Fibroblast of skin of right biceps (primary cell): Measurements from ENCODE around the gene TRIM69.
A peak's percentile ranks its signal among the peaks of the same experiment; 100 is the strongest.
"Not testable (repeated sequence)": the region's sequence is repeated elsewhere in the genome, so short reads cannot be mapped to it uniquely, and the experiment has no call there.

Experiments used
- DNase-seq: peaks from one replicate; pipeline ENCODE4 v3.0.0-alpha.2; 2013

Gene TRIM69

DNA sequence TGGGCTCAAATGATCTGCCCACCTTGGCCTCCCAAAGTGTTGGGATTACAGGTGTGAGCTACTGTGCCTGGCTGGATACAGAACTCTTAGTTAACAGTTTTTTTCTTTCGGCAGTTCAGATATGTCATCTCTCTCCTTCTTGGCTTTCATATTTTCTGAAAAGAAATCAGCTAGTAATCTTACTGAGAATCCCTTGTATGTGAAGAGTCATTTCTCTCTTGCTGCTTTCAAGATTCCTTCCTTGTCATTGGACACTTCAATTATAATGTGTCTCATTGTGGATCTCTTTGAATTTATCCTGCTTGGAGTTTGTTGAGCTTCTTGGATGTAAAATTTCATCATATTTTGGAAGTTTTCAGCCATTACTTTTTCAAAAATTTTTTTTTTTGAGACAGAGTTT lies 17.0 kb downstream of the TRIM69 start:
- no peak for DNase-seq

DNA sequence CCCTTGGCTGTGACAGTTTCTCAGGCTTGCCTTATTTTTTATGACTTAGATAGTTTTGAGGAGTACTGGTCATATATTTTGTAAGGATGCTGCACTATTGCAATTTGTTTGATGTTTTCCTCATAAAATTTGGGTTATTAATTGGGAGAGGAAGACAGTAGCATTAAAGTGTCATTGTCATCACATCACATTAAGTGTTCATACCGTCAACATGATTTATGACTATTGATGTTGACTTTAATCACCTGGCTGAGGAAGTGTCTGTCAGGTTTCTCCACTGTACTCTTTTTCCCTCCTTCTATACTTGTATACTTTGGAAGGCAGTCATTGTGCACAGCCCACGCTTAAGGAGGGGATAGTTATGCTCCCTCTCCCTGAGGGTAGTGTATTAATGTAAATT lies 26.9 kb downstream of the TRIM69 start:
- no peak for DNase-seq

DNA sequence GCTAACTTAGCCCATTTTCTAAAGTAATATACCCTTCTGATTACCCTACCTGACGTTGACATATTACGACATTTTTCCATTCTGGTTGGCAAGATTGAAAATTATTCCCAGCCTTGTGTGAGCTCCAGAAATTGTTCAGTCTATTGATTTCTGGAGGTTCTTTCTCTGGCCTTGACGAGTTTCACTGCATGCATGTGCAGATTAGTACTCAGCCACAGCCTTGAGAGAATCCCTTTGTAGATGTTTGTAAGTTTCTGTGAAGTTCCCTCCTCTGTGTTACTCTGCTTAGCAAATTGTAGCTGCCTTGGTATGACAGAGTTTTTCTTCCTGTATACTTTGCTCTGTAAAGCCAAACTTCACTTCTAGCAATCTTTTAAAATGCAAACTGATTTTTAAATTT lies 27.5 kb downstream of the TRIM69 start:
- no peak for DNase-seq

DNA sequence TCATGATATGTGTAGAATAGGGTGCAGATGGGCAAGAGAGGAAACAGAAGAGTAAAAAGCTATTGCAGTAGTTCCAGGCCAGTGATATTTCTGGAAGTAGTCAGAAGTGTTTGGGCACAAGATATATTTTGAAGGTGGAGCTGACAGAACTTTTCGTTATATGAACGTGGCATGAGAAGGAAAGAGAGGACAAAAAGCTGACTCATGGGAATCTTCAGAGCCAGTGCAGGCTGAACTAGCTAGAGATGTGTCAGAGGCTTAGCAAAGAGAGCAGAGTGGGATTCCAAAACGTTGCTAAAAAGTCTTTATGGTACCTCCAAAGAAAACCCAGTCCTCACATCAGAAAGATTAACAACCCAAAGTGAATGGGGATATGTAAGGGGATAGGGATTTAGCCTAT lies 28.7 kb downstream of the TRIM69 start:
- no peak for DNase-seq

DNA sequence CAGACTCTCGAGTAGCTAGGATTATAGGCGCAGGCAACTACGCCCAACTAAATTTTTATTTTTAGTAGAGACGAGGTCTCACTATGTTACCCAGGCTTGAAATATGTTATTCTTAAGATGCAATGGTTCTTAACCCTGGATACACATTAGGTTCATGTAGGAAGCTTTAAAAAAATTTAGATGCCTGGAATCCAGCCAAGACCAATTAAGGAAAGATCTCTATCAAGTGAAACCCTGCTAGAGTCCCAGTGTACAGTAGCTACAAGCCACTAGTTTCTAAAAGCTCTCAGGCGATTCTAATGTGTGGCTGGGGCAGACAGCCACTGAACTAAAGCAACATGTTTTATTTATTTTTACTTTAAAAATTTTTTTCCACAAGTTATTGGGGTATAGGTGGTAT lies 33.2 kb downstream of the TRIM69 start:
- DNase-seq, result no peak

DNA sequence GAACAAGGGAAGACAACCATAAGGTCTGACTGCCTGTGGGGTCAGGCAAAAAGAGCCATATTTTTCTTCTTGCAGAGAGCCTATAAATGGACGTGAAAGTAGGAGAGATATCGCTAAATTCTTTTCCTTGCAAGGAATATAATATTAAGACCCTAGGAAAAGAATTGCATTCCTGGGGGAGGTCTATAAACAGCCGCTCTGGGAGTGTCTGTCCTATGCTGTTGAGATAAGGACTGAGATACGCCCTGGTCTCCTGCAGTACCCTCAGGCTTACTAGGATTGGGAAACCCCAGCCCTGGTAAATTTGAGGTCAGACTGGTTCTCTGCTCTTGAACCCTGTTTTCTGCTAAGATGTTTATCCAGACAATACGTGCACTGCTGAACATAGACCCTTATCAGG lies 34.4 kb downstream of the TRIM69 start:
- DNase-seq, result not testable (repeated sequence)

DNA sequence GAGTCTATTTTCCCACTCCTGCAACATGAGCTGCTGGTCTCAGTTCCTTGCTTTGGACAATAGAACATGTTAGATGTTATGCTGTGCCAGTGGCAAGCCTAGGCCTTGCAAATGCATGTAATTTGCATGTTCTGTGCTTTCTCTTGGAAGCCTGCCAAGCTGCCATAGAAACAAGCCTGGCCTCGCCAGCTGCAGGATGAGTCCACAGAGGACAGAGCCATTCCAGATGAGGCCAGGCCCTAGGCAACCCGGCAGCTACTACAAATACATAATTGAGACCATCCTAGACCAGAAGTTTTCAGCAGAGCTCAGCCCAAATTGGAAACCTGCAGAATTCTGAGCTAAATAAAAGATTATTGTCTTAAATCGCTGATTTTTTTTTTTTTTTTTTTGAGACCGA lies 39.6 kb downstream of the TRIM69 start:
- no peak for DNase-seq

DNA sequence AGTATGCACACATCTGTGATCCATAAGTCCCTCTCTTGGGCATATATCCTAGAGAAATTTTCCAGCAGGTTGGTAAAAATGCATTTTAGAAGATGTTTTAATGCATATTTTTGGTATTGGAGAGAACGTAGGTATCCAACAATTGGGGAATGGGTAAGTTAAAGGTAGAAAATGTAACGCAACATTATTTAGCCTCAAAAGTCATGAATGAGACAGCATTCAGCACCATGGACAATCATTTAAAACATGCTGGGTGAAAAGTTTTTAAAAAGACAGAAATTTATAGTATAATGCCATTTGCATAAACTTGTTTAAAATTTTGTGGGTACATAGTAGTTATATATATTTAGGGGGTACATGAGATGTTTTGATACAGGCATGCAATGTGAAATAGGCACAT lies 43.4 kb downstream of the TRIM69 start:
- no peak for DNase-seq

DNA sequence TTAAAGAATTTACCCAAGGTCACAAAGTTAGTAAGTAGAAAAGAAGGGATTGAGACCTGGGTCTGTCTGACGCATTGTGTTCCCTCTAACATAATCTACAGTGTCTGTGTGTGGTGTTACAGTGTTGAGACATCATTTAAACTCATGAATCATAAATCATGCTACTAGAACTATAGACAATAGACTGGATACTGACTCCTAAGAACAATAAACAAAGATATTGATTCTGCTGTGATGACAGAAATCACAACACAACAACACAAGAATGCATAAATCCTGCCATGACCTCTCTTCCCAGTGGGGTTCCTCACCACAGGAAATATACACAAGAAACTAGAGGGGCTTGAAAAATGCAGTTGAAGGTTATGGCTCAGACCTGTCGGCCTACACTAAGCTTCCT lies 44.3 kb downstream of the TRIM69 start:
- no peak for DNase-seq

DNA sequence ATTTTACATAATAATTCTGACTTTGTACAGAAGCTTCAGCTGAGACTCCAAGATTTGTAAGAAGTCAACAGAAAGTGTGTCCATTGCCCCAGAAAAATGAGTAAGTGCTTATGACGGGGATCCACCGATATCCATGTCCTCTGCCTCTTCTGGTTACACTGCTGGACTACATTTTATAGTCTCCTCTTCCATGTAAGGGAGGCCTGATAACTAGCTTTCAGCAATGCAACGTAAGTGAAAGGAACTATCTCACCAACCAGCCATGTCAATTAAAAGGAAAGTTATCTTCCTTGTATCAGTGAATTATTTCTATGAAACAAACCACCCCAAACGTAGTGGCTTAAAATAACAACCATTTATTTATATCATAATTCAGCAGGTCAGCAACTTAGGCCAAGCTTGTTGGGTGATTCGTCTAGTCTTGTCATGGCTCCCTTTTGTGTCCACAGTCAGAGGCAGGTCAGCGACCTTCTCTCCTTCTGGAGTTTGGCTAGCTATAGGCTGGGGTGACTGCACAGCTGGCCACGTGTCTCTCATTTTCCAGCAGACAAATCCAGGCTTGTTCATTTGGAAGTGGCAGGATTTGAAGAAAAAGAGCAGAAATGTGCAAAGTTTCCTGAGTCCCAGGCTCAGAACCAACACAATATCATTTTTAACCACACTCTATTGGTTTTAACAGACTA lies 44.9 kb downstream of the TRIM69 start:
- no peak for DNase-seq

DNA sequence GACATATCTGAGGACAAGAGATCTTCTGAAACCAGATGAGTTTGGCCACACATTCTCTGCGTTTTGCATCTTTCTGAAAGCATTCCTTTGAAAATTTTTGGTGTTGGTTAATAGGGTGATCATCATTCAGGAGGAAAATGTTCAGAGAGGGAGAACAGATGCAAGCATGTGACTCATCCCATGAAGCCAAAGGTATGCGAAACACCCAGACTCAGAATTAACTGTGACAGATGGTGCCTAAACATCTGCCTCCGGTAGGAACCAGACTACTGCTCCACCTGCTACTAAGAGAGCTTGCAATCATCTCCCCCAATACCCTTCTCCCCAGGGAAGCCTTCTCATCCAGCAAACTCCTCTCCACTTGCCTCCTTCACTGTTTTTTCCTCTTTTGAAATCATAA lies 46.2 kb downstream of the TRIM69 start:
- DNase-seq, result peak; percentile 28

DNA sequence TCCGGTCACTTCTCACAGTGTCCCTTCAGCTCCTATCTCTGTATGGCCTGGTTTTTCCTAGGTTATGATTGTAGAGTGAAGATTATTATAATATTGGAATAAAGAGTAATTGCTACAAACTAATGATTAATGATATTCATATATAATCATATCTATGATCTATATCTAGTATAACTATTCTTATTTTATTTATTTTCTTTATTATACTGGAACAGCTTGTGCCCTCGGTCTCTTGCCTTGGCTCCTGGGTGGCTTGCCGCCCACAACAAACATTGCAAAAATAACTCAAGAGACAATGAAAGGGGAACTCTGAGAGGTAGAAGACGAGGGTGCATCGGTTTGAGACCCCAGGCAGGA lies 48.6 kb downstream of the TRIM69 start:
- DNase-seq, result not testable (repeated sequence)

DNA sequence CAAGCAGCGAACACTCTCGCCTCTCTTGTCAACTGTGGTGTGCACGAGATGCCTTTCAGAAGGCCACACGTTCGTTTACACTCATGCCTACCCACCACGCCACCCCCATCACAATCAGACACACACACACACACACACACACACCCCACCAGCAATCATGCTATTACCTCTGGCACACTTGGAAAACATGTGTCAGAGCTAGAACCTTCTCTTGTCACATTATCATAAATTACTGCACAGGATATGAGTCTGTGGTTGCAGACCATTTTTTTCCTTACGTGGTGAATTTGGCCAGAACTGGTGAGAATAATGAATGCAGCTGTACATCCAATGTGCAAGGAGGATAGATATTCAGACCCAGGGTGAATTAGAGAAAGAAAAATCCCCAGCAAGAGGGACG lies 52.4 kb downstream of the TRIM69 start:
- peak; percentile 38 for DNase-seq

DNA sequence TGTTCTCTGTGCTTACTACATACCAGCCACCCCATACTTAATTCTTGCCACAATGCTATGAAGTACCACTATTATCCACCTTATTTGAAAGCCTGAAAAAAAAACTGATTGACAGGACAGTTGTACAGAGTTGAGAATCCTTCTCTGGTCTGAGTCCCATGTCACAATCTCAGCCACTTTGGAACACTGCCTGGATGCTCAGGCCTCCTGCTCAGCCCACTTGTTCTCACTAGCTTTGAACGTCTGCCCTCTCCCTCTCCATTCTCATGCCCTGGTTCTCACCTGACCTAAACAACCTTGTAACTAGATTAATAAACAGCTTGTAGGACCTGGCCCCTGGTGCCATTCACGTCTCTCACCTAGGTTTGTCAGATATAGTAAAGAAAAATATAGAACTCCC lies 53.9 kb downstream of the TRIM69 start:
- DNase-seq, result no peak

DNA sequence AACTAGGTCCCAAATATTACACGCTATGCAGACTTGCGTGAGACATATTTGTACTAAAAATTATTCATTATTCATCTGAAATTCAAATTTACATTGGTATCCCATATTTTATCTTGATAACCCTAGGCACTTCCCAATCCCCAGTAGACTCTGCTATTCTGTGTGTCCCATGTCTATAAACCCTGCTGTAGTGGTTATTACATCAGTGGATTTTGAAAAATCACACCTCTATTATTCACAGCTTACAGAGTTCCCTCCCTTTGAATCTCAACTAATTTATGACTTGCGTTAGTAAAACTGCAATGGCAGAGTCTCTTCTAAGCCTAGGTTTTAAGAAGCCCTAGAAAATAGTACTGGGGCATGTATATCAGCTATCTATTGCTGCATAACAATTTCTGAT lies 54.3 kb downstream of the TRIM69 start:
- DNase-seq, result no peak

DNA sequence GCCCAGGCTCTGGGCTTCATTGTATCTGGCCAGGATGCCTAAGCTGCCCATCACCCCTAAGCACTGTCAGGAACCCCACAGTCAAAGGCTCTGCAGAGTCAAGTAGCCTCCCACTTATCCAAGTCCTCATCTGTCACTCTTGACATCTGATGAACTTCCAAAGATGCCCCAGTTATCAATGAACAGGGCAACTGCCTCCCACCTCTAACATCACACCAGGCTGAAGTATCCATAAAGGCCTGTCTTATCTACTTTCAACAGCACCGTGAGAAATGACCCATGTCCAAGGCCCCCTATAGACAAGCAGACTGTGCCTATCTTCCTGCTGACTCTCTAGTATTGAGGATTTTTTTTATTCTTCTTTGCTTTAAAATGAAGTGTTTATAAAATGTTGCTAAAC lies 56.4 kb downstream of the TRIM69 start:
- no peak for DNase-seq

DNA sequence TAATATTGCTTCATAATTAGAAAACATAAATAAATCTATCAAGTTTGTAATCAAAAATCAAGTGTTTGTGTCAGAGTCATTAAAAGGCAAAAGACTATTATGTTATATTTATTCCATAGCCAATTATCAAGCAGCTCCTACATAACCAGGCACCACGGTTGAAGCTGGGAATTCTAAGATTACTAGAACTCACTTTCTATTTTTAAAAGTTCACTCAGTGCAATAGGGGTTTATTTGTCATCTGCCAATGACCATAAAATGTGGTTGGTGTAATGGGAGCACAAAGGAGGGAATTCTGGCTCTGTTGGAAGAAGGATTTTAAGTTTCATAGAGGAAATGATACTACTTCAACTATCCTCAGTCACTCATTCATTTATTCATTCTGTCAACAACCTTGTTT lies 57.7 kb downstream of the TRIM69 start:
- no peak for DNase-seq

DNA sequence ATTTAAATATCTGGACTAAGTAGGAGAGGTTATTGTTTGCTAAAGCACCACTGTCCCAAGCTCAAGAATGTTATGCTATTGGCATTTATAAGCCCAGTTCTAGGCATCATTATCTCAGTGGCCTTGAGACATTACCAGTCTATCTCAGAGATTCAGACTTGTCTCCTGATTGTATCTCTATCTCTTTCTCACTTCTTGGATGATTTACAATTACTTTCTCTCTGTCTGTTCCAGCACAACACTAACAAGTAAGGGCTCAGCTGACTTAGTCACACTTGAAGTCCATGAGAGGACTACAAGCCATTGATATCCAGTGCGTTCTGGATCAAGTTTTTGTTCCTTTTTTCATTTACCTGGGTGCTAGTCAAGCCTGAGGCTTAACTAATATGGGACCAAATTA lies 60.2 kb downstream of the TRIM69 start:
- DNase-seq, result no peak

DNA sequence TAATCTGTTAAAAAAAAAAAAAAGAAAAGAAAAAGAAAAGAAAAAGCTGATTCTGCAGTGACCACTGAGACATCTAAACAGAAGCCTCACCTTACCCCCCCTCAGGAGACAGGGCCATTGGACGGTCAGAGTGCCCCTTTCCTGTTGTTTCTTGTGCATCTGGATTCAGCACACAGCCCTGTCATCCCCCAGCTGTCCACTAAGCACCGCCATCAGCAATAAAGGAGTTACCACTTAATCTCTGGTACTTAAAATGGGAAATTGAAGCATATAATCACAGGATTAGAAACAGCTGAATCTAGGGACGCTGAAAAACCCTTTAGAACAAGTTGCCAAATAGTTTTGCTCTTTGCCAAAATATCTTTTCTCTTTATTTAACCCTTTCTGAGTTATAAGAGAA lies 62.5 kb downstream of the TRIM69 start:
- DNase-seq, result no peak

DNA sequence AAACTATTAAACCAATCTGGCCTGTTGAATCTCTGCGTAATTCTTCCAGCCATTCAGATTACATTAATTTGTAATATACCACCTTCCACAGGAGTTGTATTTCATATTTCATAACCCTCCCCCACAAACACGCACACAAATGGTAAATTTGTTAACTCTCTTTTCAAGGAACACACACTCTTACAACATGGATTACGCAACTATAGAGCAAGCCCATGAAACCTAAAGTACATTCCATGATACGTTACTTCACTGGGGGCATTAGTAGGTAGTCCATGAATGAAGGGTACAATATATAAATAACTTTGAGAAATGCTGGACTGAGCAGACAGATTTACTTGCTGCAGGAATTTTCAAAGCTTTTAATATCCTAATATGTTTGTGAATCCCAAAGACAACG lies 65.0 kb downstream of the TRIM69 start:
- DNase-seq, result no peak

DNA sequence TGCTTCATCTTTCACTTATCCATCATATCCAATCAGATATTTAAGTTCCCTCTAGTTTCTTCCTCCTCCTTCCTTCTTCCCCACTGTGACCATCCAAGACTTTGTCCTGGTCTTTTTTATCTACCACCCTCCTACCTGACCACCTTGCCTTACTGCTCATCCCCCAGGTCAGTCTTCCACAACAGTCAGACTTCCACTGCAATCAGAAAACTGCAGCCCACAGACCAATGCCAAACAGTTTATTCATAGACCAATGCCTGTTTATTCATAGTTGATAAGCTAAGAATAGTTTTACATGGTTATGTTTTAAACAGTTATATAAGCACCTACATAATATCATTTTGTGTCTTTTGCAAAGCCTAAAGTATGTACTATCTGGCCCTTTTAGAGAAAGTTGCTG lies 65.5 kb downstream of the TRIM69 start:
- no peak for DNase-seq

DNA sequence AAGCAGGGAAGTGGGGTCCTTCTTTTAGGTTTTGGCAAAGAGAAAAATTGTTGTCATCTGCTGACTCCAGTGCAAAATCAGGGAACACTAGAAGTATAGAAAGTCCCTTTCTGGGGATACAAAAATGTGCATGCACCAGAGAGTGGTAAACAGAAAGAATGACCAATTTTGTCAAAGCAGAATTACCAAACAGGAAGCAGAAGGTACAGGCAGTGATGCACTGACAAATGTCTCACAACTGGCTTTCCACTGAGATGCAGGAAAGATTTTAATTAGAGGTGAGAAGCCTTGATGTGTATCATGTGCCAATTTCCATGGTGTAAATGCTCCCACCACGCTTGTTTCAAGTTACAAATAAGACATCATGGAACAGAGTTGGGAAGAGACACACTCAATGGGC lies 66.0 kb downstream of the TRIM69 start:
- DNase-seq, result no peak

DNA sequence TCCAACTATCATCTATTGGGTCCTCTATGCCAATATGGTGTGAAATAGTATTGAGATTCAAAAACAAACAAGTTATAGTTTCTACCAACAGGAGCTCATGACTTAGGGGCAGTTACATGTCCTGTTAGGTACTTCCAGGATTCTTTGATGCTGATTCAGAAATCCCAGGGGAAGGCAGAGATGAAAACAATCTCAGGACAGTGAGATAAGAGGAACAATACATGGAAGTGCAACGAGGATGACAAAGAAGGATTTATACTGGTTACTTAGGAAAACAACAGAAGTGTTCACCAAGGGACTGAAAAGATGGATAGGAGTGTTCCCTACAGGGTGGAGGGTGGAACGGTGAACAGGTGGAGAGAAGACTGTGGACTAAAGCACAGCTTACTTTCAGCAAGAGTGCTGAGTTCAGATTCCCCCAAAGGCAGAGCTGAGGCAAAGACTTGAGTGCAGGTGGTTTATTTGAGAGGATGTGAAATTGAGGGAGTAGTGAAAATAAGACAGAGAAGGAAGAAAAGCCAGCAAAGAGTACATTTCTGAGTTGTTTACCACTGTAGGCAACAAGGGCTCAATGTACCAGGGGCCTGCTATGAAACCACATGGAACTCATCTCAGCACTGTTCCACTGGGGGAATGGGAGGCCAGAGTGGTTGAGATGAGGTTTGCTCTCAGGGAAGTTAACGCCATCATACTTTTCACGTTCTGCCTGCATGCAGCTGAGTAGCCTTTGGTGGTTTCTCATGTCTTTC lies 68.1 kb downstream of the TRIM69 start:
- no peak for DNase-seq

DNA sequence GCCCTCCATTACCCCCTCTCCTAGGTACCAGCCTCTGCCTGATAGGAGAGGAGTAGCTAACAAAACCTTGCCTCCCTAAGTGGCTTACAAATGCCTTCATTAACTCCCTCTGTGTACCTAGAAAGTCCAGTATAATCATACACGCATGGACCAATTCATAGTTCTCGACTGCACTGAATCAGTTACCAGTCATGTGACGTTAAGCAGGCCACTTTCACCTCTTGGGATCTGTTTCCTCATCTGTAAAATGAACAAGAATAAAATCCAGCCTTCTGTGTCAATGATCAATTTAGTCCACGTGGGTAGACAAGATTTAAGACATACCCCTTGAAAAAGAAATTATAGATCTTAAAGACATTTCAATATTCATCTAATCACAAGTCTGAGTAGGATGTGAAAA lies 72.2 kb downstream of the TRIM69 start:
- DNase-seq, result no peak

DNA sequence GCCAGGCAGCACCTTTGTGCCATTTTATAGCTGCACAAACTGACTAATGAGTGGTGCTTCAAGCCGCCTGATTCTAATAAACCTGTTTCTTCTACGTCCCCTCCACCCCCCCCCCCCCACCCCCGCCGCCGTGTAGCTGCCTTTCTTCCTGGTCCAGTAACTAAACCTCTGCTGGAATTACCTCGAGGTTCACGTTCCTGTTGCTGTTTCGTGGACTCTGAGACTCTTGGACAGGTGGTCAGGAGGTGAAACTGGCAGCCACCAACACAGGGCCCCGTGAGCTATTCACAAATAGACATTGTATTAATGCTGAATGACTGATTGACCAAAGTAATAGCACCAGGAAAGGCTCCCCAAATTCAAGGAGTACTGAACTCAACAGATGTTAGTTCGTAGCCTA lies 73.9 kb downstream of the TRIM69 start:
- DNase-seq, result no peak
